HepG2 (cell line): ENCODE results near the gene SPATA31D4.

Source experiments
- EZH2 ChIP-seq: conservative IDR thresholded peaks from 2 replicates; pipeline ENCODE4 v1.6.1; 2012; ENCODE audit warnings: mild to moderate bottlenecking, low read depth, low read length, moderate library complexity
- GABPB1 ChIP-seq: IDR thresholded peaks from 2 replicates; pipeline ENCODE4 v1.6.1; 2016; ENCODE audit warnings: mild to moderate bottlenecking, missing genetic modification reagents, moderate library complexity, missing compliant biosample characterization
- RXRA ChIP-seq: sonication (generic); formaldehyde crosslinking; IDR thresholded peaks from 2 replicates; pipeline ENCODE4 v1.5.1; 2020; ENCODE audit warnings: missing genetic modification reagents
- ZNF225 ChIP-seq: sonication (generic); formaldehyde crosslinking; IDR thresholded peaks from 2 replicates; pipeline ENCODE4 v1.4.0; 2020; ENCODE audit warnings: mild to moderate bottlenecking, missing genetic modification reagents
- TF ChIP-seq, protein P1 (sequence below): sonication (generic); formaldehyde crosslinking; IDR thresholded peaks from 2 replicates; pipeline ENCODE4 v1.5.1; 2020; ENCODE audit warnings: missing genetic modification reagents, mild to moderate bottlenecking, borderline replicate concordance
- TF ChIP-seq, protein P2 (sequence below): sonication (generic); formaldehyde crosslinking; IDR thresholded peaks from 2 replicates; pipeline ENCODE4 v1.5.0; 2020; ENCODE audit warnings: mild to moderate bottlenecking, missing genetic modification reagents, moderate library complexity
- TF ChIP-seq, protein P3 (sequence below): IDR thresholded peaks from 2 replicates; pipeline ENCODE4 v1.6.1; 2016; ENCODE audit warnings: low read depth, borderline replicate concordance

DNA sequence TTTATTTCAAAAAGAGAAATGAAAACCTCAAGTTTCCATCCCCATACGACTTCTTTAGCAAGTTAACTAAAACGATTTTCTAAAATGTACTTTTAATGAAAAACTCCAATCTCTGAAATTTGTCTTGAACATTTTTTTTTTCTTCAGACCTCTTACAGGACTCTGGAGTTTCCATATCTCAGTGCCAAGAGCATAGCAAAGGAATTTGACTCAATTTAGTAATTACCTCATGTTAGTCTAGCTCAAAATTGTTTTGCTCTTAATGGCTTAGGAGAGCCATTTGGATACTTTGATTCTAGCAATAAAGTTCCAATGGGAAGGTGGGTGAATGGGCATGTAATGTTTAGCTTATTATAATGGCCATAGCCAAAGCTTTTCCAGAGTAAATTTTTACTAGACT, 26.0 kb upstream of the SPATA31D4 start:
- TF ChIP-seq, protein P1, sequence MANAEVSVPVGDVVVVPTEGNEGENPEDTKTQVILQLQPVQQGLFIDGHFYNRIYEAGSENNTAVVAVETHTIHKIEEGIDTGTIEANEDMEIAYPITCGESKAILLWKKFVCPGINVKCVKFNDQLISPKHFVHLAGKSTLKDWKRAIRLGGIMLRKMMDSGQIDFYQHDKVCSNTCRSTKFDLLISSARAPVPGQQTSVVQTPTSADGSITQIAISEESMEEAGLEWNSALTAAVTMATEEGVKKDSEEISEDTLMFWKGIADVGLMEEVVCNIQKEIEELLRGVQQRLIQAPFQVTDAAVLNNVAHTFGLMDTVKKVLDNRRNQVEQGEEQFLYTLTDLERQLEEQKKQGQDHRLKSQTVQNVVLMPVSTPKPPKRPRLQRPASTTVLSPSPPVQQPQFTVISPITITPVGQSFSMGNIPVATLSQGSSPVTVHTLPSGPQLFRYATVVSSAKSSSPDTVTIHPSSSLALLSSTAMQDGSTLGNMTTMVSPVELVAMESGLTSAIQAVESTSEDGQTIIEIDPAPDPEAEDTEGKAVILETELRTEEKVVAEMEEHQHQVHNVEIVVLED (CRISPR knock-in tag) = no peak
- no peak for TF ChIP-seq ZNF225 (CRISPR knock-in tag)
- no peak for TF ChIP-seq EZH2
- no peak for TF ChIP-seq GABPB1 (CRISPR knock-in tag)
- TF ChIP-seq, protein P2, sequence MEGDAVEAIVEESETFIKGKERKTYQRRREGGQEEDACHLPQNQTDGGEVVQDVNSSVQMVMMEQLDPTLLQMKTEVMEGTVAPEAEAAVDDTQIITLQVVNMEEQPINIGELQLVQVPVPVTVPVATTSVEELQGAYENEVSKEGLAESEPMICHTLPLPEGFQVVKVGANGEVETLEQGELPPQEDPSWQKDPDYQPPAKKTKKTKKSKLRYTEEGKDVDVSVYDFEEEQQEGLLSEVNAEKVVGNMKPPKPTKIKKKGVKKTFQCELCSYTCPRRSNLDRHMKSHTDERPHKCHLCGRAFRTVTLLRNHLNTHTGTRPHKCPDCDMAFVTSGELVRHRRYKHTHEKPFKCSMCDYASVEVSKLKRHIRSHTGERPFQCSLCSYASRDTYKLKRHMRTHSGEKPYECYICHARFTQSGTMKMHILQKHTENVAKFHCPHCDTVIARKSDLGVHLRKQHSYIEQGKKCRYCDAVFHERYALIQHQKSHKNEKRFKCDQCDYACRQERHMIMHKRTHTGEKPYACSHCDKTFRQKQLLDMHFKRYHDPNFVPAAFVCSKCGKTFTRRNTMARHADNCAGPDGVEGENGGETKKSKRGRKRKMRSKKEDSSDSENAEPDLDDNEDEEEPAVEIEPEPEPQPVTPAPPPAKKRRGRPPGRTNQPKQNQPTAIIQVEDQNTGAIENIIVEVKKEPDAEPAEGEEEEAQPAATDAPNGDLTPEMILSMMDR (CRISPR knock-in tag) = no peak
- TF ChIP-seq, protein P3, sequence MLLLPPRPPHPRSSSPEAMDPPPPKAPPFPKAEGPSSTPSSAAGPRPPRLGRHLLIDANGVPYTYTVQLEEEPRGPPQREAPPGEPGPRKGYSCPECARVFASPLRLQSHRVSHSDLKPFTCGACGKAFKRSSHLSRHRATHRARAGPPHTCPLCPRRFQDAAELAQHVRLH (CRISPR knock-in tag) = no peak
- TF ChIP-seq RXRA (CRISPR knock-in tag) = no peak
